ENCODE measurements around the gene LENG8. TPM values are rescaled to one million over a fixed set of nuclear protein-coding genes. Genes with fewer than 3 reads are reported as not detected.

LENG8 gene
- total and polyA plus RNA-seq, 2 of the 4 experiments (the other 2 are of a cell fraction) = 21.1 to 93.9 TPM

DNA sequence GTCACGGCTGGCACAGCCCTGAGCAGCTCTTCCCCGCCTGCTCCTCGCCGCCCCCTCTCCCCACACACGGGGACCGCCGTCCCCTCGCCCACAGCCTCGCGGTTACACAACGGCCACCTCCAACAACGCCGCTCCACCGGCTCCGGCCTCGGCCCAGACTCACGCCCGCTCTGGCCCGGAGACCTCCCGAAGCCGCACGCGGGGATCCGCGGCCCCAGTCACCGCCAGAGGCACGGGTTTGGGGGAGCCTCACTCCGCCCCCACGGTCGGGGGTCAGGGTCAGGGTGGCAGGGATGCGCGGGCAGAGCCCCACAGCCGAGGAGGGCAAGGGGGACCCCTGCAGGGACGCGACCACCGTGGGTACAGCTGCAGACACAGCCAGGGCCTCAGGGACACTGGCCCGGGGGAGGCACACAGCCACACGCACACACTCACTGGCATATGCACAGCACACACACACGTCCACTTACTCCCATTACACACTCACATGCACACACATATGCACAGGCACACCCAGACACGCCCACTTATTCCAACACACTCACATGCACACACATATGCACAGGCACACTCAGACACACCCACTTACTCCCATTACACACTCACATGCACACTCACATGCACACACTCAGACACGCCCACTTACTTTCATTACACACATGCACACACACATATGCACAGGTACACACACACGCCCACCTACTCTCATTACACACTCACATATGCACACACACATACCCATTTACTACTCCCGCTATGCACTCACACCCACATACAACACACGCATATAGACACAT is 32.1 kb upstream of the LENG8 start:
- DNase-seq = no peak
- no peaks in the 10 kb centered on the region for H3K4me1 ChIP-seq (ENCODE audit: control insufficient read depth, insufficient read depth, low read length)
- no peak for TF ChIP-seq RFX5 (IDR thresholded peaks at IDR 0.05; ENCODE audit: low read depth, low read length)
- no peak for TF ChIP-seq MAZ (IDR thresholded peaks at IDR 0.05; ENCODE audit: borderline replicate concordance, low read depth, low read length)
- TF ChIP-seq MAFK (IDR thresholded peaks at IDR 0.05; ENCODE audit: low read depth, low read length) = no peak
- no peak for TF ChIP-seq MXI1 (IDR thresholded peaks at IDR 0.05; ENCODE audit: borderline replicate concordance, low read depth, low read length)
- TF ChIP-seq, protein P1, sequence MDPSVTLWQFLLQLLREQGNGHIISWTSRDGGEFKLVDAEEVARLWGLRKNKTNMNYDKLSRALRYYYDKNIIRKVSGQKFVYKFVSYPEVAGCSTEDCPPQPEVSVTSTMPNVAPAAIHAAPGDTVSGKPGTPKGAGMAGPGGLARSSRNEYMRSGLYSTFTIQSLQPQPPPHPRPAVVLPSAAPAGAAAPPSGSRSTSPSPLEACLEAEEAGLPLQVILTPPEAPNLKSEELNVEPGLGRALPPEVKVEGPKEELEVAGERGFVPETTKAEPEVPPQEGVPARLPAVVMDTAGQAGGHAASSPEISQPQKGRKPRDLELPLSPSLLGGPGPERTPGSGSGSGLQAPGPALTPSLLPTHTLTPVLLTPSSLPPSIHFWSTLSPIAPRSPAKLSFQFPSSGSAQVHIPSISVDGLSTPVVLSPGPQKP (IDR thresholded peaks at IDR 0.05; ENCODE audit: borderline replicate concordance, low read depth, low read length) = no peak
- TF ChIP-seq CEBPB (IDR thresholded peaks at IDR 0.05; ENCODE audit: low read depth, low read length) = no peak
- TF ChIP-seq BHLHE40 (IDR thresholded peaks at IDR 0.05; ENCODE audit: low read depth, low read length) = no peak
- no peak for TF ChIP-seq SMC3 (IDR thresholded peaks at IDR 0.05; ENCODE audit: low read depth, low read length)
- TF ChIP-seq, protein P2, sequence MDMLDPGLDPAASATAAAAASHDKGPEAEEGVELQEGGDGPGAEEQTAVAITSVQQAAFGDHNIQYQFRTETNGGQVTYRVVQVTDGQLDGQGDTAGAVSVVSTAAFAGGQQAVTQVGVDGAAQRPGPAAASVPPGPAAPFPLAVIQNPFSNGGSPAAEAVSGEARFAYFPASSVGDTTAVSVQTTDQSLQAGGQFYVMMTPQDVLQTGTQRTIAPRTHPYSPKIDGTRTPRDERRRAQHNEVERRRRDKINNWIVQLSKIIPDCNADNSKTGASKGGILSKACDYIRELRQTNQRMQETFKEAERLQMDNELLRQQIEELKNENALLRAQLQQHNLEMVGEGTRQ (IDR thresholded peaks at IDR 0.05; ENCODE audit: low read depth, low read length) = no peak
- TF ChIP-seq RAD21 (IDR thresholded peaks at IDR 0.05; ENCODE audit: low read length) = no peak
- peaks cover 3% of the 10 kb centered on the region; the same call in 1 of the 2 replicates for H3K9me1 ChIP-seq (ENCODE audit: insufficient read depth, low read length)
- H3K9ac ChIP-seq (ENCODE audit: low read depth, low read length) = no peak overlapping the region
- H3K4me3 ChIP-seq (ENCODE audit: insufficient read depth, low read depth, low read length) = no peak overlapping the region
- H2AFZ ChIP-seq (replicated peaks; ENCODE audit: low read length, poor library complexity) = no peak overlapping the region
- H3K23ac ChIP-seq (ENCODE audit: low read depth, low read length) = no peak overlapping the region
- POLR2A ChIA-PET (ENCODE audit: unreplicated experiment) = no interaction called here
- H4K8ac ChIP-seq (ENCODE audit: low read depth in 2 of 2, low read length in 2 of 2) = no peak overlapping the region
- H2BK20ac ChIP-seq (ENCODE audit: low read depth, low read length) = no peak overlapping the region
- no peaks in the 10 kb centered on the region for H3K79me1 ChIP-seq (ENCODE audit: low read depth in 1 of 2, low read length in 2 of 2)
- in situ Hi-C loops (cut with MboI; ENCODE audit: low sequenced_read_pairs) (no loop called here), dilution Hi-C loops (cut with HindIII; ENCODE audit: low sequenced_read_pairs, unreplicated experiment) (no loop called here), intact Hi-C loops (cut with micrococcal nuclease) (no loop called here)
- no peak for ATAC-seq (ENCODE audit: low read depth)
- H4K91ac ChIP-seq (ENCODE audit: insufficient read depth, low read depth, low read length) = no peak overlapping the region
- no peaks in the 10 kb centered on the region for H4K20me1 ChIP-seq (ENCODE audit: insufficient read depth, low read length)
- no peak overlapping the region for H3K14ac ChIP-seq (replicated peaks; ENCODE audit: low read depth, low read length)
- H2AK9ac ChIP-seq (replicated peaks; ENCODE audit: low read depth, low read length, poor library complexity) = no peak overlapping the region
- no peak overlapping the region for H2BK15ac ChIP-seq (ENCODE audit: low read depth, low read length)
- no peak overlapping the region for H3K4ac ChIP-seq (ENCODE audit: low read depth, low read length)
- H3K18ac ChIP-seq (ENCODE audit: low read depth, low read length) = no peak overlapping the region
- BruUV-seq (replicated peaks) = no TSS peak
- H4K5ac ChIP-seq (ENCODE audit: low read depth, low read length) = no peak overlapping the region
- CTCF ChIA-PET = no interaction called here
- H2BK120ac ChIP-seq (ENCODE audit: low read depth, low read length) = no peak overlapping the region
- H3K27ac ChIP-seq (ENCODE audit: insufficient read depth, low read length) = no peak overlapping the region
- WGBS, 2 experiments (ENCODE audit: extremely low coverage in 2 of 2, insufficient read length in 1 of 2) = 55% methylated on average over 20 of the region's 44 CpGs; no CpG with 5 or more reads in 1 of the 2 experiments
- no peak overlapping the region for H3K56ac ChIP-seq (ENCODE audit: extremely low read depth, insufficient read depth, low read length)
- no peak overlapping the region for H3K4me2 ChIP-seq (ENCODE audit: low read depth, low read length)
- H3K27me3 ChIP-seq (ENCODE audit: control insufficient read depth, insufficient read depth, low read length) = peaks cover 35% of the 10 kb centered on the region
- H2AK5ac ChIP-seq (ENCODE audit: low read depth, low read length) = no peak overlapping the region
- peaks cover 4% of the 10 kb centered on the region; the same call in 1 of the 2 replicates for H3K9me3 ChIP-seq (ENCODE audit: control insufficient read depth, insufficient read depth, low read length)
- no peak overlapping the region for H2BK5ac ChIP-seq (ENCODE audit: low read depth, low read length, poor library complexity, severe bottlenecking)
- no peaks in the 10 kb centered on the region for H3K36me3 ChIP-seq (ENCODE audit: control insufficient read depth, insufficient read depth, low read length)

Data from IMR-90 (cell line).